Stimulated activated effector memory CD8-positive, alpha-beta T cell treated with anti-CD3 and anti-CD28 coated beads, Interleukin-12 subunit alpha, Interleukin-12 subunit beta, amount 100 ng/mL, for 72 hours (primary cell): Measurements from ENCODE around the gene CHSY1.
"Not testable (repeated sequence)": the region's sequence is repeated elsewhere in the genome, so short reads cannot be mapped to it uniquely, and the experiment has no call there.

Experiments
- ATAC-seq: fragments of 150-1000 bp; cut with Tn5 transposase; 2 replicates; pipeline ENCODE4 v1.10.0; 2021
- DNase-seq, 2 donors: peaks; one replicate each; pipeline ENCODE4 v3.0.0; 2021 to 2022; ENCODE audit warnings: low spot score in 2 of 2
- H3K27ac Mint-ChIP-seq: one replicate; pipeline ENCODE4 v1.8.0; 2022; ENCODE audit warnings: mild to moderate bottlenecking, mixed read lengths
- H3K36me3 Mint-ChIP-seq: one replicate; pipeline ENCODE4 v1.8.0; 2022; ENCODE audit warnings: mild to moderate bottlenecking, mixed read lengths
- H3K4me1 Mint-ChIP-seq: one replicate; pipeline ENCODE4 v1.8.0; 2022; ENCODE audit warnings: mixed read lengths
- H3K4me3 Mint-ChIP-seq: one replicate; pipeline ENCODE4 v1.8.0; 2022; ENCODE audit warnings: mild to moderate bottlenecking, mixed read lengths
- H3K9me3 Mint-ChIP-seq: one replicate; pipeline ENCODE4 v1.8.0; 2022; ENCODE audit warnings: mixed read lengths

The CHSY1 gene

DNA sequence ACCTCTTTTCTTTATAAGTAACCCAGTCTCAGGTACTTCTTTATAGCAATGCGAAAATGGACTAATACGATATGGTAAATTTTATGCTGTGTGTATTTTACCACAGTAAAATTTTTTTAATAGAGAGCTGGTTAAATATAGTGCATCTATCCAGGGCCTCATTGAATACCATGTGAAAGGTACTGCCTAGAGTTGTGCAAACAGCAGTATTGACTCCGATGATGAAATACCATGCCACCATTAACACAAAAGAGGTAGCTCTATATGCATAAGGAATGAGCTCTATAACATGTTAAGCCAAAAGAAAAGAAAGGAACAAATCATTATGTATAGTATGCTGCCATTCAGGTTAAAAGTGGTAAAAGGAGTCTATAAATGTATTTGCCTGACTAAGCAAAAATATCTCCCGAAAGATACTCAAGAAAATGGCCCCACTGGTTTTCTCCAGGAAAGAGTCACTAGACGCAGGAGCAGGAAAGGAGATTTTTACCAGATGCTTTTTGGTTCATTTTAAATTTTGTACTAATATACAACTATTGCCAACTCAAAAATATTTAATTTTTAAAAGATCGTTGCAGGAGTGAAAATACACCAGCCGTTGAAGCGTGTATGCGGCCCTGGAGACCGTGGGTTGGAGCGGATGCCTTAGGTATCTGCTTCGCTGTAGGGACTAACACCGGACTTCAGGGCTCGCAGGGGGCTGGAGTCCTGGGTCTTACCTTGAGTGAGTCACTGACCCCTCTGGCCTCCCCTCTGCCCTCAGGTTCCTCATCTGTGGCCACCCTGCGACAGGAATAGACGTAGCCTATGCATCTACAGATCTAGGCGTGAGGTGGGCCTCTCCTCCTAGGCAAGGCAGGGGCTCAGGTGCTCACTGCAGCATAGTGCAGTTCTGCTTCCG, 120.1 kb downstream of the CHSY1 start:
- Mint-ChIP-seq H3K36me3 (peaks cover 7% of the 10 kb centered on the region), H3K4me3 (no peak overlapping the region), H3K27ac (peak overlapping the region; percentile 46), H3K4me1 (peaks cover 44% of the 10 kb centered on the region), H3K9me3 (no peaks in the 10 kb centered on the region)
- no peak for ATAC-seq
- DNase-seq: no peak

DNA sequence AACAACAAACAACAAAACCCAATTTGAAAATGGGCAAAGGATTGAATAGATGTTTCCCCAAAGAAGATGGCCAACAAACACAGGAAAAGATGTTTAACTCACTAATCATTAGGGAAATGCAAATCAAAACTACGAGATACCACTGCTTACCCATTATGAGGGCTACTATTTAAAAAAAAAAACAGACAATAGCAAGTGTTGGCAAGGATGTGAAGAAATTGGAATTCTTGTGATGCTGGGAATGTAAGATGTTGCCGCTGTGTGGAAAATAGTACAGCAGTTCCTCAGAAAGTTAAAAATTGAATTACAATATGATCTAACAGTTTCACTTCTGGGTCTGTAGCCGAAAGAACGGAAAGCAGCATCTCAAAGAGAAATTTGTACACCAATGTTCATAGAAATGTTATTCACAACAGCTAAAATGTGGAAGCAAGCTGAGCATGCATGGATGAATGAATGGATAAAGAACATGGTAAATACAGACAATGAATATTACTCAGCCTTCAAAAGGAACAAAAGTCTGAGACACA, 121.9 kb downstream of the CHSY1 start:
- ATAC-seq (no peak), DNase-seq (no peak)
- no peaks in the 10 kb centered on the region for H3K9me3 Mint-ChIP-seq
- H3K4me1 Mint-ChIP-seq: peaks cover 44% of the 10 kb centered on the region
- H3K4me3 Mint-ChIP-seq: no peak overlapping the region
- peaks cover 7% of the 10 kb centered on the region for H3K36me3 Mint-ChIP-seq
- H3K27ac Mint-ChIP-seq: no peak overlapping the region

DNA sequence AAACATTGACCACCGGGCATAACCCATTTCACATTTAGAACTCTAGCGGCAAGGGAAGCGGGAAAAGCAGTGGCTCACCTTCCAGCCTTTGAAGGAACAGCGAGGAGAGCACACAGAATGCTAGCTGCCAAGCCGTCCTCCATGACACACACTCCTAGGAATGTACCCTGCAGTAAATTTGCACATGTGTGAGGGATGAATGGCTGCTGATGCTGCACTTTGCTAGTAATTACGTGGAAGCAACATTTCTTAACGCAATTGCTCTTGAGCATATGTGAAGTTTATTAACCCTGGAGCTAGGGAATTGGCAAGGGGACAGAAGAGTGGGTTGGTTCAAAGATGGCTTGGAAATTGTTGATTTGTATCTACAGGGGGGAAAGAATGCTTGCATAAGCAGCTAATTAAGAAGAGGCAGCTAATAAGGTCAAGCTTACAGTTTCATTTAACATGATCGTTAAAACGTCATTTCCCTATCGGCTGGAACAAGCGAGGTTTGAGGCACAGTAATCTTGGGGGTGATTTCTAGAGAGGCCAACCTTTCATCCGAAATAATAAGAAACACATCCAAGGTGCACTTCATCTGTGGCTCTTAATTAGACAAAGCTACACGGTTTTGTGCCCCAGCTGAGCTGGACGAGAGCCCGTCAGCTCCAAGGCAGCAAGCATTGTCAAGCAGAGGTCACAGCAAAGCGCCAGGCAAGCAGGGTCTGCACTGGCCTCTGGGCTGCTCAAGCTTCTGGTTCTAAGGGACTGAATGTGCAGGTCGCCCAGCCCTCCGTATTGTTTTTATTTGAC, 123.4 kb downstream of the CHSY1 start:
- peaks cover 58% of the 10 kb centered on the region for H3K4me1 Mint-ChIP-seq
- peak overlapping the region; percentile 74 for H3K4me3 Mint-ChIP-seq
- peaks cover 7% of the 10 kb centered on the region for H3K36me3 Mint-ChIP-seq
- DNase-seq (no peak), ATAC-seq (no peak)
- peak overlapping the region; percentile 97 for H3K27ac Mint-ChIP-seq
- H3K9me3 Mint-ChIP-seq: no peaks in the 10 kb centered on the region

DNA sequence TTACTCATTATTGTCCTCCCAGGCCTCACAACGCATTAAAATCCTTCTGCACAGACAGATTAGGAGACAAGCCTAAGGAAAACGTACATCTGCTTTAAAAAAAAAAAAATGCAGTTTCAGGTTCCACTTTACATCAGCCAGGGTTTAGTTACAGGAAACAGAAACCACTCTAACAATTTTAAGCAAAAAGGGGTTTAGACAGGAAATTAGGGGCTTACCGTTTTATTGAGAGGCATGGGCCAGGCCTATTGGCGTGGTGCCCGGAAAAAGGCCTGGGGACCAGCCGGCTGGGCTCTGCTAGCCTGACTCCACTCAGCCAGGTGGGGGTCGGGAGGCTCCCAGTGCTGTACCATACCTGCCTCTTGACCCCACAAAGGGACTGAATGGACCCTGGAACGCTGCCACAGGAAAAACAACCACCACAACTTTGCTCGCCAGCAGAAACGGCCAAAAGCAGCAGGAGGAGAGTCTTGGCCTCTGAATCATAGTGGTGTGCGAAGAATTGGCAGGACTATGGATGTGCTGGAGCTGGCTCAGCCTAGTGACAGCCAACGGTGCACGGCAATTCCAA, 124.3 kb downstream of the CHSY1 start:
- Mint-ChIP-seq H3K4me3 (peak overlapping the region; percentile 74), H3K4me1 (peaks cover 66% of the 10 kb centered on the region), H3K9me3 (no peaks in the 10 kb centered on the region), H3K27ac (peak overlapping the region; percentile 97), H3K36me3 (peaks cover 11% of the 10 kb centered on the region)
- peak; percentile 83 for ATAC-seq
- DNase-seq: peak; percentile 28 to 83

DNA sequence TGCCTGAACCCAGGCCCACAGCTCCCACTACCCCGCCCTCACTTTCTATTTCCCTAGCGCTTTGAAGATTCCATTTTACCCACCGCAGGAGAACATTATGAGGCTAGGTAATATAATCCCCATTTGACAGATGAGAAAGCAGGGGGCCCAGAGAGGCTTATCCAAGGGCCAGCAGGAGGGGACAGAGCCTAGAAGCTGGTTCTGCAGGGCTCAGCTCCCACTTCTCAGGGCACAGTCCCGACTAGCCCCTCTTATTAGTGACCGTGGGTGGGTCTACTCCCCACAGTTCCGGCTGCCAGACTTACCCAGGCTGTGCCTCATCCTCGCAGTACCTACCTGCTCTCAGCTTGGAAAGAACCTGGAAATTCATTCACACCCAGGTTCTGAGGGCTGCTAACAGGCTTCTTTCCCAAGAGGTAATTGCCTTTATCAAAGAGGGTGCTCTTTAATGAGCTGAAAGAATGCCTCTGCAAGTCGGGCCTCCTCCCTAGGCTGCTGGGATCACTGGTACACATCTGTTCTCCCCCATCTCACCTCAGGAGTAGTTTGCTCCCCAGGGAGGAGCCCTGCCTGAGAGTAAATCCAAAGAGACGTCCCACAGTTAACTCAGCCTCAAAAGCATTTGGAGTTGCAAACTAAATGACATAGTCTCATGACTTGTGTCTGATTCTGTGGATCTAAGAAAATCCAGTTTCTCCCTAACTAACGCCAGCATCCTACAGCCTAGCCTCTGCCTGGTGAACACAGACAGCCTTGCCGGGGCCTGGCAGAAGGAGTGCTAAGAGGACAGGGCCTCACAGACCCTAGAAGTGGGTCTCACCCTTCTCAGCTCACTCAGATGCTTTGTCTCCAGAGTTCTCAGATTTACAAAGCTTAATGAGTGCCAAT, 125.0 kb downstream of the CHSY1 start:
- peaks cover 73% of the 10 kb centered on the region for H3K4me1 Mint-ChIP-seq
- H3K4me3 Mint-ChIP-seq: peak overlapping the region; percentile 74
- no peaks in the 10 kb centered on the region for H3K9me3 Mint-ChIP-seq
- peaks cover 12% of the 10 kb centered on the region for H3K36me3 Mint-ChIP-seq
- peak; percentile 80 for ATAC-seq
- peak overlapping the region; percentile 97 for H3K27ac Mint-ChIP-seq
- DNase-seq: peak; percentile 18 to 73

DNA sequence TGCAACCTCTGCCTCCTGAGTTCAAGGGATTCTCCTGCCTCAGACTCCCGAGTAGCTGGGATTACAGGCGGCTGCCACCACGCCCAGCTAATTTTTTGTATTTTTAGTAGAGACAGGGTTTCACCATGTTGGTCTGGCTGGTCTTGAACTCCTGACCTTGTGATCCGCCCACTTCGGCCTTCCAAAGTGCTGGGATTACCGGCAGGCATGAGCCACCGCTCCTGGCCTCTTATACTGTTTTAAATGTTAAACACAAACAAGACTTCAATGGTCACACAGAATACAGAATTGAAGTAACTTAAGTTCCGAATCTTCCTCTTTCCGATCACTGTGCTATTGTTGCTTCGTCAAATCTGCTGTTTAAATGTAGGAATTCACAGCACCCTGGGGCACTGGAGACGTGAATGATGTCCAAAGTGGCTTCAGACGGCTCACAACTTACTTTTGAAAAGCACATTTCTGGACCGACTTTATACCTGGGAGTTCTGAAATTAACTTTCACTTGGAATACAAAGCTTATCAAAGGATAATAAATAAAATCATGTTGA, 125.9 kb downstream of the CHSY1 start:
- Mint-ChIP-seq H3K36me3 (peaks cover 12% of the 10 kb centered on the region), H3K4me1 (peaks cover 71% of the 10 kb centered on the region), H3K27ac (peak overlapping the region; percentile 97), H3K4me3 (peak overlapping the region; percentile 74)
- ATAC-seq, H3K9me3 Mint-ChIP-seq, DNase-seq: not testable (repeated sequence)
